Measurements from ENCODE around the gene CISD3.

Gene CISD3

DNA sequence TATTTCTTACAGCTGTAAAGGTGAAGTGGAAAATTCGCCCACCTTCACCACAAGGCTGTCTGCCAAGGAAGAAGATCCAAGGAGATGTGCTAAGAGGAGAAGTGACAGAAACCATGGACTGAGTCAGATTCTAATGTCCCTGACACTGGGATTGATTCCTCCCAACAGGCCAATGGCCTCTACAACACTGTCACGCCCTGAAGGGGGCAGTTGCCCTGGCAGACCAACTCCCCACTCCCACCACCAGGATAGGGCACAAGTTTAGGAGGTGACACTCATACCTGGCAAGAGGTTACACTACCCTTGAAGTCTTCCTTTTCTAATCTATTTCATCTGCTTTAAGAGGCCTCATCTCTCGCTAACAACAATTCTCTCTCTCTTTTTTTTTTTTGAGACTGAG lies 53.1 kb downstream of the CISD3 start:
- DNase-seq: no peak

Measured in AML-193 (cell line).